SK-MEL-5 (cell line): ENCODE measurements around the gene HOXB3. TPM values are rescaled to one million over a fixed set of nuclear protein-coding genes. Genes with fewer than 3 reads are reported as not detected.

Source experiments
- DNase-seq: peaks from one replicate; pipeline ENCODE4 v3.0.0-alpha.2; 2016; ENCODE audit warnings: low read depth, low spot score
- in situ Hi-C: cut with HindIII; loops from 2 replicates; pipeline ENCODE4 v1.10.0; 2016; ENCODE audit warnings: low sequenced_read_pairs, high pct_unique_total_duplicates, low pct_unique_long_range_greater_than_20kb
- total RNA-seq: library from RNA; depleted of rRNA; stranded (reverse); fragments of >200 nt; shearing (Covaris generic); gene quantifications from 2 replicates; pipeline ENCODE4 v1.2.3, GENCODE V29; 2014

HOXB3 gene
- total RNA-seq, 1 experiment from 2014 or later: 1.1 TPM

GRCh38 chr17:48594538-48595277 lies 4.7 kb upstream of the HOXB3 start:
- in situ Hi-C loops: no loop called here
- DNase-seq: no peak

GRCh38 chr17:48593840-48594537 lies 3.9 kb upstream of the HOXB3 start:
- peak; percentile 68 for DNase-seq
- in situ Hi-C loops: no loop called here

- in situ Hi-C loops: no loop called here
- DNase-seq: no peak
These were observed 3.2 kb upstream of the HOXB3 start, which contains the start of gene HOXB5 for GRCh38 chr17:48593126-48593829. TSS of gene HOXB5 (minus strand) at chr17:48593779. CDS start at chr17:48593682, 97 bp downstream.

GRCh38 chr17:48592577-48592976 lies 2.5 kb upstream of the HOXB3 start:
- no peak for DNase-seq
- in situ Hi-C loops: no loop called here

GRCh38 chr17:48592057-48592514 lies 2.0 kb upstream of the HOXB3 start:
- in situ Hi-C loops: no loop called here
- no peak for DNase-seq

- DNase-seq: no peak
- in situ Hi-C loops: no loop called here
These were observed 1.4 kb upstream of the HOXB3 start for GRCh38 chr17:48591255-48592056.

GRCh38 chr17:48590607-48591161 lies 643 bp upstream of the HOXB3 start:
- in situ Hi-C loops: no loop called here
- no peak for DNase-seq

- DNase-seq: no peak
- in situ Hi-C loops: no loop called here
These were observed 796 bp downstream of the HOXB3 start for GRCh38 chr17:48589060-48589830.

GRCh38 chr17:48588528-48588927 lies 1.5 kb downstream of the HOXB3 start:
- in situ Hi-C loops: no loop called here
- DNase-seq: no peak

GRCh38 chr17:48588074-48588415 lies 2.0 kb downstream of the HOXB3 start:
- in situ Hi-C loops: no loop called here
- no peak for DNase-seq

GRCh38 chr17:48587276-48588073 lies 2.6 kb downstream of the HOXB3 start:
- DNase-seq: no peak
- in situ Hi-C loops: no loop called here

GRCh38 chr17:48586355-48587258 lies 3.4 kb downstream of the HOXB3 start:
- no peak for DNase-seq
- in situ Hi-C loops: no loop called here

- in situ Hi-C loops: no loop called here
- DNase-seq: no peak
These were observed 5.8 kb downstream of the HOXB3 start for GRCh38 chr17:48584223-48584741.

- DNase-seq: no peak
- in situ Hi-C loops: no loop called here
These were observed 6.3 kb downstream of the HOXB3 start for GRCh38 chr17:48583708-48584222.

- in situ Hi-C loops: no loop called here
These were observed 7.3 kb downstream of the HOXB3 start for GRCh38 chr17:48582750-48583069.

More at GRCh38 chr17:48582750-48583069, 7.3 kb downstream of the HOXB3 start:
- no peak for DNase-seq
